Measurements from ENCODE around the gene SMLR1.

DNA sequence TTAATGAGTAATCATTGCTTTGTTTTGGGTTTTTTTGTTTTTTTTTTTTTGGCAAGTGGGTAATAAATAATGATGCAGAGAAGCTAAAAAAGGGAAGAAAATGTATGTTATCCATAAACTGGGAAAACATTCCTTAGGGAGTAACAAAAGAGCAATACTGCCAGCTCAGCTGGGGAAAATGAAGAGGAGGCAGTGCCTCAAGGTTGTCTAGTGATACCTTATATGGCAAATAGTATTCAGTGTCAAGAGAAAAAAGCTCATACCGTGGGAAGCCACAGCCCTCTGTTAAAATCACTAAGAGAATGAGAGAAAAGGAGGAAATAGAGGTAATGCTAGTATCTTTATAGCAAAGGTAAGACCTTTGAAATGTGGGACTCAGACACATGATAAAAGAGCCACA lies 47.1 kb upstream of the SMLR1 start:
- TF ChIP-seq, protein P1, sequence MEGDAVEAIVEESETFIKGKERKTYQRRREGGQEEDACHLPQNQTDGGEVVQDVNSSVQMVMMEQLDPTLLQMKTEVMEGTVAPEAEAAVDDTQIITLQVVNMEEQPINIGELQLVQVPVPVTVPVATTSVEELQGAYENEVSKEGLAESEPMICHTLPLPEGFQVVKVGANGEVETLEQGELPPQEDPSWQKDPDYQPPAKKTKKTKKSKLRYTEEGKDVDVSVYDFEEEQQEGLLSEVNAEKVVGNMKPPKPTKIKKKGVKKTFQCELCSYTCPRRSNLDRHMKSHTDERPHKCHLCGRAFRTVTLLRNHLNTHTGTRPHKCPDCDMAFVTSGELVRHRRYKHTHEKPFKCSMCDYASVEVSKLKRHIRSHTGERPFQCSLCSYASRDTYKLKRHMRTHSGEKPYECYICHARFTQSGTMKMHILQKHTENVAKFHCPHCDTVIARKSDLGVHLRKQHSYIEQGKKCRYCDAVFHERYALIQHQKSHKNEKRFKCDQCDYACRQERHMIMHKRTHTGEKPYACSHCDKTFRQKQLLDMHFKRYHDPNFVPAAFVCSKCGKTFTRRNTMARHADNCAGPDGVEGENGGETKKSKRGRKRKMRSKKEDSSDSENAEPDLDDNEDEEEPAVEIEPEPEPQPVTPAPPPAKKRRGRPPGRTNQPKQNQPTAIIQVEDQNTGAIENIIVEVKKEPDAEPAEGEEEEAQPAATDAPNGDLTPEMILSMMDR (conservative IDR thresholded peaks at IDR 0.05) = no peak
- no peak for TF ChIP-seq ZFX (IDR thresholded peaks at IDR 0.05)

All from C4-2B (cell line).